GM18507 (cell line): ENCODE results near the gene CMIP.
"Not testable (repeated sequence)": the region's sequence is repeated elsewhere in the genome, so short reads cannot be mapped to it uniquely, and the experiment has no call there.

Experiments
- DNase-seq: peaks from one replicate; pipeline ENCODE4 v3.0.0; 2011; ENCODE audit warnings: low read depth; ENCODE audit not compliant: insufficient read length; ENCODE audit errors: extremely low spot score
- FAIRE-seq: peaks from 2 replicates; lab custom pipeline; 2011; peaks lifted over from hg19 to GRCh38; lab: Jason Lieb, UNC

CMIP gene

GRCh38 chr16:81444448-81445121, at the start of gene CMIP:
Gene CMIP, plus strand, starts transcription at chr16:81444808.
- FAIRE-seq (peak; percentile 36), DNase-seq (peak; percentile 86)

- DNase-seq (no peak), FAIRE-seq (no peak)
These were observed 49.5 kb upstream of the CMIP start for GRCh38 chr16:81394966-81395655.

DNA sequence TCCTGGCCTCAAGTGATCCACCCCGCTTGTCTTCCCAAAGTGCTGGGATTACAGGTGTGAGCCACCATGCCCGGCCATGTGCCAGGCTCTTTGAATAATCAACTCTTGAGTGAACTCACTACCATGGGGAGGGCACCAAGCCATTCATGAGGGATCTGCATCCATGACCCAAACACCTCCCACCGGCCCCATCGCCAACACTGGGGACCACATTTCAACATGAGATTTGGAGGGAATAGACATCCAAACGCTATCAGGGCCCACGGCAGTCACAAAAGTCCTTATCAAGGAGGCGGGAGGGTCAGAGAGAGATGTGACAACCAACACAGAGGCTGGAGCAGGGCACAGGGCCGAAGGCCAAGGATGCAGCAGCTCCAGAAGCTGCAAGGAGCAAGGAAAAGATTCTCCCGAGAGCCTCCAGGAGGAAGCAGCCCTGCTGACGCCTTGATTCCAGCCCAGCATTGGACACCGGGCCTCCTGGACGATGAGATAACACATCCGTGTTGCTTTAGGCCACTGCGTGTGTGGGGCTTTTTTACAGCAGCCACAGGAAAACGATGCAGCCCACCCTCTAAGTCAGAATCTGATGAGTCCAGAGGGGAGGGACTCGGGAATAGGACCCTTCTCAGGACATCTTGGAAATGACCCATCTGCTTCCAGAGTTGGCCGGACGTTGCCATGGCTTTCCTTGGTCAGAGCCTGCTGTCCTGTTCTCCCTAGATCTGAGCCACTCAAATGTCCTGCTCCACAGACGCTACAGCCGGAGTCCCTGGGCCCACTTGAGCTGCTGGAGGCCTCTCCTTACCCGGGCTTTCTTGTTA, 47.3 kb upstream of the CMIP start:
- DNase-seq (no peak), FAIRE-seq (no peak)

DNA sequence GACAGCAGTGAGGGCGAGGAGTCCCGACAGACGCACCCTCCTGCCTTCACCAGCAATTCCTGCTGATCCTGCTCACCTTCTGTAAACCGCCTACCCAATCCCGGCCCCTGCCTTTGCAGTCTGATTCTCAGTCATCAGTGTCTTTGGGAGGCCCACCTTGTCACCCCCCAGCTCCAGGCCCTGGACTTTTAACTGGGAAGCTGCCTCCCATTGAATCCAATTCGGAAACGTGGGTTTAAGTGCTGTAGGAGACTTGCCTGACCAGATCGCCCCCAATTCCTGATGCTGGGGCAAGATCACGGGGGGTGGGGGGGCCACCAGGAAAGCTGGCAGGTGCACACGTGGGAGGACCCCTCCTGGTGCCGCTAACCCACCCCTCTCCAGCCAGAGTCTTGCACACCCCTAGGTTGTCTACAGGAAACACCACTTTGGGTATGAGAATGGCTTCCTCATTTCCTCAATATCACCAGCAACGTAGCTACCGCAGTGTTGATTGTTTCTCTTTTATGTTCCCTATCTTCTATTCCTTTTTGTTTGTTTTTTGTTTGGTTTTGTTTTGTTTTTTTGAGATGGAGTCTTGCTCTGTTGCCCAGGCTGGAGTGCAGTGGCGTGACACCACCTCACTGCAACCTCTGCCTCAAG, 46.6 kb upstream of the CMIP start:
- DNase-seq (no peak), FAIRE-seq (no peak)

GRCh38 chr16:81399909-81400308, 44.7 kb upstream of the CMIP start:
- no peak for DNase-seq
- FAIRE-seq = no peak

GRCh38 chr16:81401035-81401950, 43.3 kb upstream of the CMIP start:
- DNase-seq = no peak
- FAIRE-seq = no peak

- DNase-seq = no peak
- no peak for FAIRE-seq
These were observed 41.4 kb upstream of the CMIP start for GRCh38 chr16:81403208-81403600.

DNA sequence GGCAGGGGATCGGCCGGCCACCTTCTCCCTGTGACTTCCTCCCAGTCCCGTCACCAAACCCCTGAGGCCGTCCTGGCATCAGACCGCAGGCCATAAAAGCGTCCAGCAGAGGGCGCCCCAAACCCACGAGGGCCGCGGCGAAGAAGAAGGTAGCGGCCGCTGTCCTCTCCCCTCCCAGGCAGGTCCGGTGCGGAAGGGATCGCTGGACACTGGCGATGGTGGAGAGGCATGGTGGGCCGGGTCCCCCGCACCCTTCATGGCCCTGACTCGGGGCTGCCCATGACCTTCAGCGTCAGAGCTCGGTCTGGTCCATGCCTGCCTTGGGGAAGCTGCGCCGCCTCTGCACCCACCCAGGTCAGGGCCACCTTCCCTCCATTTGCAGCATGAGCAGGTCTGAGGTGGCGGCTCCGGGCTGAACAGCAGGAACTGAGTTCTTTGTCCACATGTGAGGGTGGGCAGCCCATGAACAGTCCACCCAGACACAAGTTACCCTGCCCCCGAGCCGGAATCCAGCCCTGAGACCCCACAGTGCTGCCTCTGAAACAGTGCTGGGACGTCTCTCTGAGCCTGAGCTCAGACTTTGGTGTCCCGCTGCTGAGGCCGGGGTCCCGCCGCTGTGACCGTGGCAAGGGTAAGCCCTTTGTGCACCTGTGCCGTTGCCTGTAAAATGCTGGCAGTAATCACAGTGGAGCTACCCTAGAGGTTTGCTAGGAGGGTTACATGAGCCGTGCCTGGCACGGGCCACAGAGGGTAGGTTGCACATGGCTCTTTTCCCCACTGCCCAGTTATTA, 40.8 kb upstream of the CMIP start:
- FAIRE-seq (peak; percentile 83), DNase-seq (peak; percentile 76)

- not testable (repeated sequence) for FAIRE-seq, DNase-seq
These were observed 39.6 kb upstream of the CMIP start for GRCh38 chr16:81405002-81405401.

DNA sequence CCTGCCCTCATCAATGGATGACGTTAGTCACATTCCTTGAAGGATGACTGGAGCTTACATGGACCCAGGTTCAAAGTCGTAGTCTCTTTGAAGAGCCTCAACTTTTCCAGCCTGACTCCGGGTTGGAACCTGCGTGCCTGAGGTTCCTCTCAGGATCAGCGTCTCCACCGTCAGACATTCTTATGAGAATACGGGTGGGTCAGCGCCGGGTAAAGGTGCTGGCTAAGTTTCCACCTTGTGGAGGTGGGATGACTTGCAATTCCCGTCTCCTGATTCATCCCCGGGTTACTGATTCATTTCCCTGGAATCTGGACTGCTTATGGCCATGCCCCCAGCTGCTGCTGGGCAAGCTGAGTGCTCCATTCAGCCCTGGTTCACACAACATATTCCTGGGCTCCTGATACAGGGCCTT, 38.9 kb upstream of the CMIP start:
- FAIRE-seq (no peak), DNase-seq (no peak)

DNA sequence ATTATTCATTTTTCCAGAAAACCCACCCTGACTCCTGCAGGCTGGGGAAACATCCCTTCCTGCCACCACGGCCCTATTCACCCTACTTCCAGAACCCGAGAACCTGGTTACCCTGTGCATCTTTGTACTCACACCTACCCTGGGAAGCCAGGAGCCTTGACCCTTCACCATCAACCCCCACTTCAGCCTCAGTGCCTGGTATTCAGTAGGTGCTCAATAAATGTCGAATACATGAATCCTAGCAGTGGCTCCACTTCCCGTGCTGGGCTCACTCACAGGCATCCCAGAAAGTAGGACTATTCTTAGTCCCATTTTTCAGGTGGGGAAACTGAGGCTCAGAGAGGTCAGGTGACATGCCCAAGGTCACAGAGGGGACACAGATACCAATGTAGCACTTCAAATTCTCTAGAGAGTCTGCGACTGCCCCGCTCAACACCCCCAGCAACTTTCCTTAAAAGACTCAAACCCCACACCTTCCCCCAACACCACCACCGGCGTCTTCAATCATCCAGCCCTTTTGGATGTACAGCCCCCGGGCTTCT, 36.1 kb upstream of the CMIP start:
- FAIRE-seq = no peak

DNA sequence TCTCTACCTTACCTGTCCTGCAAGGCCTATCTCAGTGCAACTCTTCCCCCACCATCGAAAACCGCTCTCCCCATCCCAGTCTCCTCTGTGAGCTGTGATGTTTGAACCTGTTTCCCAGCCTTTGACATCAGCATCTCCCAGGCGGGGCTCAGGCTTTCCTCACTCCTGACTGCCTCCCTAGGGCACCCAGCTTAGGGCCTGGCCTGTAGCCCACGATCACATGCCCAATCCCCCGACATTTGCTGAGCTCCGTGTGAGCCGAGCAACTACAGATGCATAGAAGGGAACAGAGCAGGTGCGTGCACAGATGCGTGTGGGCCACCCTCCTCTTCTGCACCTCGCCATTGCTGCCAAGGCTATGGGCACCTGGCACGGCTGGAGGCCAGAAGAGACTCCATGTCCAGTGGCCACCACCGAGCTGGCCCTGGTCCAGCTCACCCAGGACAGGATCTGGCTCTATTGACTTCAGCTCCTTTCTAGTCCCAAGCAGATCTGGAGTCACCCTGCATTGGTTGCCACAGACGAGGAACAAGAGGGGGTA, 35.5 kb upstream of the CMIP start:
- DNase-seq (no peak), FAIRE-seq (no peak)

More for the DNA sequence above, 36.1 kb upstream of the CMIP start:
- DNase-seq = no peak

DNA sequence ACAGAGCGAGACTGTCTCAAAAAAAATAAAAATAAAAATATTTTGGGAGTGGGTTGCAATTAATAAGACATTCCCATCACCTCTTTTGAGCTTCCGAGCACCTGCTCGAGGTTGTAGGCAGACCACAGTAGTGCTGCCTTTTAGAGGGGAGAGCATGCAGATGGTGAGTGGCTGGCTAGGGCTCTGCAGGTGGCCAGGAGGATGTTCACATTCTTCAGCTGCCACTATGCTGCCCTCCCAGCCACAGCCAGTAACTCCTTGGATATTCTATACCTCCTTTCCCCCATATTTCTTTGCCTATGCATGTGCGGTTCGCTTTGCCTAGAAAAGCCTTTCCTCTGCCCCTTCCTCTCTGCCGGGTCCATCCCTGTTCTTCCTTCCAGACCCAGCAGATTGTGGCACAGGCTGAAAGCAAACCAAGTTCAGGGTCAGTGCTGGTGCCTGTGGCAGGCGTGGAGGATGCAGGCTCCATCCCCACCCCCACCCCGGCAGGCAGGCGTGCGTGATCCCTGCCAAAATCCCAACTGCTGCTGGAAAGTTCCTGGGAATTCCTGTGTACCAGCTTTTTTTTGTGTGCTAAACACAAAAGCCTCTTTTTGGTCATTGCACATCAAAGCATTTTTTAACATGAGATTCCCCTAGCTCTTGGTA, 33.8 kb upstream of the CMIP start:
- no peak for DNase-seq

DNA sequence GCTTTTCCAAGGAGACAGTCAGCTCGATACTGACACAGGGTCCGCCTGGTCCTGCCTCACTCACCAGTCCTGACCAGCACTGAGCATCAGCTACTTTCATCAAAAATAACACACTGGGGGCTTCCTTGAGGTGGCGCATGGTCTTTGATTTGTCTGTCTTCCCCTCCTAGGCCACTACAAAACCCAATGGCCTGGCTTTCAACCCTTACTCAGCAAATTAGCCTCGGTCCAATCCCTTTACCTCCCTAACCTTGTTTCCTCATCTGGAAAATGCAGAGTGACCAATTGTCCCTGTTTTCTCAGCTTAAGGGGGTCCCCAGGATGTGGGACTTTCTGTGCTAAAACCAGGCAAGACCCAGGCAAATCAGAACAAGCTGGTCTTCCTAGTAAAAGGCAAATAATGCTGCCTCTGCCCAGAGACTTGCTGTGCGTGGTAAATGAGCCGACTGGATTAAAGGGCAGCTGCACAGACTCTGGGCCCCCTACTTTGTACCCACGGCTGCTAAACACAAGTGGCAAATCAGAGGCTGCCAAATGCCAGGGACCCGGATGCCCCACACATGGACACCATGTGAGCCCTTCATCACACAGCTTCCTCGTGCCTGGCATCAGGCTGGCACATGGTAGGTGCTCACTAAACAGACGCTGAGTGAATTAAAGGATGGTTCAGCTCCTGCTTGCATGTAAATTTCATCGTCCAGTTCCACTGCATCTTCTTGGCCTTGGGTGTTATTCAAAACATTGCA, 31.2 kb upstream of the CMIP start:
- DNase-seq (no peak), FAIRE-seq (no peak)

More for the DNA sequence above, 33.8 kb upstream of the CMIP start:
- FAIRE-seq = no peak

DNA sequence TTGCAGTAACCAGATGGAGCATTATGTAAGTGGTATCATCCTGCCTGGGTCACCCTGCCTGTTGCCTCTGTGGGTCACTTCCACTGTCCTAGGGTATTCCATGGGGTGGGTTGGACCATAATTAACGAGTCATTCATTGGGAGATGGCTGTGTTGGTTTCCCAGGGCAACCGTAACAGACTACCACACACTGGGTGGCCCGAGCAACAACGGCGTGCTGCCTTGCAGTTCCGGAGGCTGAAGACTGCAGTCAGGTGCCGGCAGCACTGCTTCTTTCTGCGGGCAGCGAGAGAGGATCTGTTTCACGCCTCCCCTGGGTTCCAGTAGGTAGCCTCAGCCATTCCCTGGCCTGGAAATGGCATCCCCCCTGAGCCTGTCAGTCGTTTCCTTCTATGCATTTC, 28.9 kb upstream of the CMIP start:
- FAIRE-seq (no peak), DNase-seq (no peak)

- DNase-seq = no peak
- FAIRE-seq = no peak
These were observed 27.9 kb upstream of the CMIP start for GRCh38 chr16:81416749-81417148.

DNA sequence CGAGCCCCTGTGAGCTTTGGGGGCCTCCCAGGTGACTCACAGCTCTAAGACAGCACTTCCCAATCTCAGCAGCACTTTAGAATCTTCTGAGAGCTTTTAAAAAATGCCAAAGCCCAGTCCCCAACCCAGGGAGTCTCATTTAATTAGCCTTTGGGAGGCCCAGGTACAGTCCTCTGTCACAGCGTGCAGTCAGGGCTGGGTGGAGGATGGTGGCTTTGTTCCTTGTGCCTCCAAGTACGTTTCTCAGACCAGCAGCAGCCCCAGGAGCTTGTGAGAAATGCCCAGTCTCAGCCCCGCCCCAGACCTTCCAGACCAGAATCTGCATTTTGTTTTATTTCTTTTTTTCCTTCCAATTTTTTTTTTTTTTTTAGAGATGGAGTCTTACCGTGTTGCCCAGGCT, 27.4 kb upstream of the CMIP start:
- no peak for DNase-seq
- no peak for FAIRE-seq
